Skin epidermis (tissue), 12 donors: ENCODE results near the gene IZUMO3.
"Not testable (repeated sequence)": the region's sequence is repeated elsewhere in the genome, so short reads cannot be mapped to it uniquely, and the experiment has no call there.

Experiments
- H3K27ac ChIP-seq, 21 experiments: fragments of 200-600 bp; sonication (generic) in 11 of 21; one replicate each; pipeline ENCODE4 v1.5.0; 2020; ENCODE audit warnings: mild to moderate bottlenecking in 3 of 21, inconsistent platforms in 2 of 21, moderate library complexity in 2 of 21
- H3K4me3 ChIP-seq, 7 experiments: fragments of 200-600 bp; sonication (generic) in 2 of 7; one replicate each; pipeline ENCODE4 v1.5.0; 2020; ENCODE audit warnings: inconsistent platforms in 2 of 7, mild to moderate bottlenecking in 2 of 7, moderate library complexity in 1 of 7

The IZUMO3 gene

GRCh38 chr9:24545847-24546522, at the start of gene IZUMO3:
IZUMO3 (minus strand) TSS chr9:24545897; CDS start chr9:24545649, 248 bp downstream.
- Histone ChIP-seq H3K27ac (no peak within 1 kb of the TSS), H3K4me3 (no peak within 1 kb of the TSS)

GRCh38 chr9:24594234-24594850, 48.6 kb upstream of the IZUMO3 start:
- Histone ChIP-seq H3K4me3 (no peak overlapping the region), H3K27ac (no peak overlapping the region)

- no peak overlapping the region for H3K27ac ChIP-seq
- H3K4me3 ChIP-seq, result no peak overlapping the region
Observed at GRCh38 chr9:24590432-24590831, 44.7 kb upstream of the IZUMO3 start.

GRCh38 chr9:24587883-24588282, 42.2 kb upstream of the IZUMO3 start:
- Histone ChIP-seq H3K4me3 (no peak overlapping the region), H3K27ac (no peak overlapping the region)

- Histone ChIP-seq H3K27ac (no peak overlapping the region), H3K4me3 (no peak overlapping the region)
Observed at GRCh38 chr9:24582146-24583126, 36.7 kb upstream of the IZUMO3 start.

DNA sequence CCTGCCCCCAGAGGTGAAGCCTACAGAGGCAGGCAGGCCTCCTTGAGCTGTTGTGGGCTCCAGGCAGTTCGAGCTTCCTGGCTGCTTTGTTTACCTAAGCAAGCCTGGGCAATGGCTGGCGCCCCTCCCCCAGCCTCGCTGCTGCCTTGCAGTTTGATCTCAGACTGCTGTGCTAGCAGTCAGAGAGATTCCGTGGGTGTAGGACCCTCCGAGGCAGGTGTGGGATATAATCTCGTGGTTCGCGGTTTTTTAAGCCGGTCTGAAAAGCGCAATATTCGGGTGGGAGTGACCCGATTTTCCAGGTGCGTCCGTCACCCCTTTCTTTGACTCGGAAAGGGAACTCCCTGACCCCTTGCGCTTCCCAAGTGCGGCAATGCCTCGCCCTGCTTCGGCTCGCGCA, 34.3 kb upstream of the IZUMO3 start:
- H3K27ac ChIP-seq, H3K4me3 ChIP-seq: not testable (repeated sequence)

- Histone ChIP-seq H3K27ac (no peak overlapping the region), H3K4me3 (no peak overlapping the region)
Observed at GRCh38 chr9:24572406-24572805, 26.7 kb upstream of the IZUMO3 start.

GRCh38 chr9:24561957-24562356, 16.3 kb upstream of the IZUMO3 start:
- Histone ChIP-seq H3K27ac (no peak overlapping the region), H3K4me3 (no peak overlapping the region)

GRCh38 chr9:24553183-24553552, 7.5 kb upstream of the IZUMO3 start:
- Histone ChIP-seq H3K27ac (no peak overlapping the region), H3K4me3 (no peak overlapping the region)

DNA sequence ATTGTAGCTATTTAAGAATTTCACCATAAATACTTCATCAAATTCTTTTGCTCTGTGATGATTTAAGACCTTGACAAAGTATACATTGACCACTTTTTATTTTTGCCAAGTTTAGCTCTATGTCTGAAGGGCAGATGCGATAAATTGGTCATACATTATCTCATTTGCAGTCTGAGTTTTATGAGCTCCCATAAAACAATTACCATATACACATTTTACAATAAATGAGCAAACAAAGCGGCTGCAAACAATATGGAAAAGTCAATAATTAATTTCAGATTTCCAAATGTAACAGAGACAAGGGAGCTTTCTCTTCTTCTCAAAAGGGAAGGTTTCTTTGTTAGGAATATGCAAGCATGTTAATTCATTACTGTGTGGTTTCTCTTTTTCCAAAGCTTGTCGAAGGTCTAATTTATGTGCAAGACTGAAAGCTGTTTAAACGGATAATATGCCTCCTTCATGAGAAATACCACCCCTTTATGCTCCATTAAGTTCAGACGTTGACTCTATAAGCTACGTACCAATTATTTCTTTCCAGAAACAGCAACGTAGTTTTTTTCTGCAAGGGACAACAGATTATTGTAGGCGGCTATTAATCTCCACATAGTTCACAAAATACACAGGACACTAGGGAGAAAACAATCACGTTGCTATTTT, 7.0 kb upstream of the IZUMO3 start:
- no peak overlapping the region for H3K27ac ChIP-seq
- no peak overlapping the region for H3K4me3 ChIP-seq

DNA sequence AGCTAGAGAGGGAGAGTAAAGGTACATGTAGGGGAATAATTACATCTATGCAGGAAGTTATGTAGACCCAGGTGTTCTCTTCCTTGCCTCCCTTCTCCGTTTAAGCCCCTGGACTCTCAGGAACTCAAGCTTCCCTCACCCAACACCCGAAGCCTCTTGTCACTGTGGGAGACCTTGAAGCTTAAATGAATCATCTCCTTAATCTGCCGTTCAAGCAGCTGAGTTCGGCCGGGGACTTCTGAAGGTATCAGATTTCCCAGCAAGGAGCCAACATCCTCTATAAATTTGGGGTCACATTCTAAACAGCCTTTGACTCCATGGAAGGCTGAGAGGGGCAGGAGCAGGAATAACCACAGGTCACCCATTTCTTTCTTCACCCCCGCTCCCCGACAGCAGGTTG, 412 bp downstream of the IZUMO3 start:
- no peak overlapping the region for H3K27ac ChIP-seq
- no peak overlapping the region for H3K4me3 ChIP-seq

GRCh38 chr9:24518545-24518944, 27.2 kb downstream of the IZUMO3 start:
- Histone ChIP-seq H3K27ac (no peak overlapping the region), H3K4me3 (no peak overlapping the region)

- Histone ChIP-seq H3K4me3 (no peak overlapping the region), H3K27ac (no peak overlapping the region)
Observed at GRCh38 chr9:24516463-24516862, 29.2 kb downstream of the IZUMO3 start.

- Histone ChIP-seq H3K27ac (no peak overlapping the region), H3K4me3 (no peak overlapping the region)
Observed at GRCh38 chr9:24509850-24510249, 35.8 kb downstream of the IZUMO3 start.

- Histone ChIP-seq H3K27ac (no peak overlapping the region), H3K4me3 (no peak overlapping the region)
Observed at GRCh38 chr9:24504521-24504920, 41.2 kb downstream of the IZUMO3 start.

GRCh38 chr9:24502206-24502937, 43.3 kb downstream of the IZUMO3 start:
- no peak overlapping the region for H3K4me3 ChIP-seq
- H3K27ac ChIP-seq, result no peak overlapping the region

GRCh38 chr9:24500761-24501160, 44.9 kb downstream of the IZUMO3 start:
- no peak overlapping the region for H3K4me3 ChIP-seq
- no peak overlapping the region for H3K27ac ChIP-seq

DNA sequence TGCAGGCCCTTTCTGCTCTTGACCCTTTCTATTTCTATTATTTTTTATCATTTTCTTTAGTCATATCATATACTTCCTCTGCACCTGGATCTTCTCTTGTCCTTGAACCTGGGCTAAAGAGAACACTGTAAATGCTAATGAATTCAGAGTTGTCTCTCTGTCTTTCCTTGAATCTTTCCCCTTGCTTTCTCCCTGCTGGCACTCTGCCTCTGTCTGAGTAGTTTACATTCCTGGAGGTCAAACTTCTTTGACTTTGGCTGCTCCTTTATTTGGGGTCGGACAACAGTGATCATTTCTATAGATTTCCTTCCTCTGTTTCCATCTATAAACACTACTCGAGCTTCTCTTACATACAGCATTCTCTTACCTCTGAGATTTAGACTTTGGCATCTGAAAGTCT, 47.1 kb downstream of the IZUMO3 start:
- no peak overlapping the region for H3K4me3 ChIP-seq
- no peak overlapping the region for H3K27ac ChIP-seq

- Histone ChIP-seq H3K27ac (no peak overlapping the region), H3K4me3 (no peak overlapping the region)
Observed at GRCh38 chr9:24497671-24498070, 48.0 kb downstream of the IZUMO3 start.
